NCI-H510A treated with DMSO at 0.1 percent for 48 hours (cell line): ENCODE measurements around the gene CD300H.
A peak's percentile ranks its signal among the peaks of the same experiment; 100 is the strongest.

Experiments used
- DNase-seq: peaks from one replicate; lab custom pipeline; 2025; lab: John Stamatoyannopoulos, UW

CD300H gene

GRCh38 chr17:74567397-74567796 is at the start of gene CD300H:
Gene CD300H, minus strand, starts transcription at chr17:74567509.
- DNase-seq, result no peak

- DNase-seq, result no peak
Measured at GRCh38 chr17:74616696-74617095, 49.4 kb upstream of the CD300H start.

- no peak for DNase-seq
Measured at GRCh38 chr17:74612046-74612445, 44.7 kb upstream of the CD300H start.

GRCh38 chr17:74610108-74610507 is 42.8 kb upstream of the CD300H start:
- no peak for DNase-seq

- DNase-seq, result no peak
Measured at GRCh38 chr17:74608511-74608910, 41.2 kb upstream of the CD300H start.

- no peak for DNase-seq
Measured at GRCh38 chr17:74607221-74607620, 39.9 kb upstream of the CD300H start.

GRCh38 chr17:74606050-74606449 is 38.7 kb upstream of the CD300H start:
- no peak for DNase-seq

GRCh38 chr17:74605361-74605760 is 38.1 kb upstream of the CD300H start:
- no peak for DNase-seq

- DNase-seq, result no peak
Measured at GRCh38 chr17:74604761-74605160, 37.5 kb upstream of the CD300H start.

- DNase-seq, result no peak
Measured at GRCh38 chr17:74604200-74604599, 36.9 kb upstream of the CD300H start.

- DNase-seq, result no peak
Measured at GRCh38 chr17:74603746-74604145, 36.4 kb upstream of the CD300H start.

GRCh38 chr17:74603037-74603635 is 35.8 kb upstream of the CD300H start:
- no peak for DNase-seq

- DNase-seq, result peak; percentile 20
Measured at GRCh38 chr17:74601944-74602572, 34.7 kb upstream of the CD300H start.

- DNase-seq, result no peak
Measured at GRCh38 chr17:74599448-74599939, 32.2 kb upstream of the CD300H start.

GRCh38 chr17:74599023-74599399 is 31.7 kb upstream of the CD300H start:
- DNase-seq, result no peak

- no peak for DNase-seq
Measured at GRCh38 chr17:74598346-74599022, 31.2 kb upstream of the CD300H start.

- no peak for DNase-seq
Measured at GRCh38 chr17:74597069-74597790, 29.9 kb upstream of the CD300H start.

GRCh38 chr17:74595037-74595750 is 27.9 kb upstream of the CD300H start:
- no peak for DNase-seq

- no peak for DNase-seq
Measured at GRCh38 chr17:74592087-74592990, 25.0 kb upstream of the CD300H start, which contains the start of gene CD300LD. Gene CD300LD, minus strand, starts transcription at chr17:74592283. Its CDS starts 81 bp downstream, at chr17:74592202.

GRCh38 chr17:74591503-74591902 is 24.2 kb upstream of the CD300H start:
- DNase-seq, result no peak

- DNase-seq, result no peak
Measured at GRCh38 chr17:74585711-74586110, 18.4 kb upstream of the CD300H start.
